ENCODE measurements around the gene DMRTC2.

The DMRTC2 gene

GRCh38 chr19:41890936-41891335 is 46.1 kb downstream of the DMRTC2 start:
- no peak for DNase-seq (ENCODE audit: low read depth in 2 of 2)

DNA sequence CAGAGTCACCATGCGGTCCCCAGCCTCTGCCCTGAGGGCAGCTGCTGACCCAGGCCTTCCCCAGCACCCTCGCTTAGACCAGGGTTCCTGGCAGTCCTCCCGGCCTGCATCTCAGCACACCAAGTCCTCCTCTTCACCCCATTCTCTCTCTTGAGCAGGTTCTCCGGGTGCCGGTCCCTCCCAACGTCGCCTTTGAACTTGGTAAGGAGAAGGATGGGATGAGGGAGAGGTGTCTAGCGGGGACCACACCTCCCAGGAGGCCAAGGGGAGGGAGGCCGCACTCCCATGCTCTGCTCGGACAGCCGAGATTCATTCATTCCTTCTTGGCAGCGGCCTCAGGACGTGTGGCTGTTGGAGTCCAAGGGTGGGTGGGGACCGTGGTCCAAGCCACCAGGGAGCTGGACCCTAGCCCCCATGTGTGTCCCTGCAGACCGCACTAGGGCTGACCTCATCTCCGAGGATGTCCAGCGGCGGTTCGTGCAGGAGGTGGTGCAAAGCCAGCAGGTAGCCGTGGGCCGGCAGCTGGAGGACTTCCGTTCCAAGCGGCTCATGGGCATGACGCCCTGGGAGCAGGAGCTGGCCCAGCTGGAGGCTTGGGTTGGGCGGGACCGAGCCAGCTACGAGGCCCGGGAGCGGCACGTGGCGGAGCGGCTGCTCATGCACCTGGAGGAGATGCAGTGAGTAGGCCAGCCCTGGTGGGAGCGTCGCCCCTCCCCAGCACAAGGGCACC is 47.5 kb downstream of the DMRTC2 start:
- DNase-seq (ENCODE audit: low read depth in 2 of 2) = no peak

DNA sequence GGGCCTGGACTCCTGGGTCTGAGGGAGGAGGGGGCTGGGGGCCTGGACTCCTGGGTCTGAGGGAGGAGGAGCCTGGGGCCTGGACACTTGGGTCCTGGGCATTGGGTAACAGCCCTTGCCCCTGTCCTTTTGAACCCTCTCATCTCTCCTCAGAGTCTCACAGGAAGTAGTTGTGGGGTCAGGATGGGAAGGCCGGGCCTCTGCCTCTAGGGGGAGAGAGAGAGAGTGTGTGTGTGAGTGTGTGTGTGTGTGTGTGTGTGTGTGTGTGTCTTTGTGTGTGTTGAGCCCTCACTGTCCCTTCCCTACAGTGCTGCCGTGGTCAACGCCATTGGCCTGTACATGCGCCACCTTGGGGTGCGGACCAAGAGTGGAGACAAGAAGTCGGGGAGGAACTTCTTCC is 49.1 kb downstream of the DMRTC2 start:
- DNase-seq (ENCODE audit: low read depth in 2 of 2) = no peak

DNA sequence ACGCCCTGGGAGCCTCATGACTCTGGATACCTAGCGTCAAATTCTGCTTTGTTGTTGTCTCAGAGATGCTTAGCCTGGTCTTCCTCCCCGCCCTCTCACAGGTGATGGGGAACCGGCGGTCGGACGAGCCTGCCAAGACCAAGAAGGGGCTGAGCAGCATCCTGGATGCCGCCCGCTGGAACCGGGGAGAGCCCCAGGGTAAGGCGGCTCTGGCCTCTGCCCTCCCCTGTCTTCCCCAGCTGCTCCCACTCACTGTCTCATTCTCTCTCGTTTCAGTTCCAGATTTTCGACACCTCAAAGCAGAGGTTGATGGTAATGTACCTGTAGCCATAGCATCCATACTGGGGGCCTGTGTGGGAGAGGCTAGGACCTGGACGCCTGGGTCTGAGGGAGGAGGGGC is 49.5 kb downstream of the DMRTC2 start:
- no peak for DNase-seq (ENCODE audit: low read depth in 2 of 2)

GRCh38 chr19:41895745-41896580 is 51.1 kb downstream of the DMRTC2 start:
- DNase-seq (ENCODE audit: low read depth in 2 of 2) = no peak

- no peak for DNase-seq (ENCODE audit: low read depth in 2 of 2)
Measured at GRCh38 chr19:41896581-41896942, 51.7 kb downstream of the DMRTC2 start.

- DNase-seq (ENCODE audit: low read depth in 2 of 2) = no peak
Measured at GRCh38 chr19:41897181-41897580, 52.3 kb downstream of the DMRTC2 start.

DNA sequence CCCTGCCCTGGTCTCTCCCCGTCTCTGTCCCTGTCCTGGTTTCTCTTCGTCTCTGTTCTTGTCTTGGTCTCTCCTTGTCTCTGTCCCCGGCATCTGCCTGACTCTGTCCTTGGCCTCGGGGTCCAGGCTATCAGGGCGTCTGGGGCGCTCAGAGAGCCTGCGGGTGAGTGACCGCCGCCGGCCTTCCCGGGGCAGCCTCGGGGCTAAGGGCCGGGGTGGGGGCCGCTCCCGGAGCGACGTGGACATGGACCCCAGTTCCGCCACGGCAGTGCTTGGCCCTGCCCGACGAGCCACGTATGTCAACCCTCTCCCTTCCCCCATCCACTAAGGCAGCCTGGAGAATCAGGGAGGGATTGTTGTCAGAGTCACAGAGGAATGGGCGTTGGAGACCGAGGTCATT is 53.0 kb downstream of the DMRTC2 start:
- DNase-seq (ENCODE audit: low read depth in 2 of 2) = no peak

- no peak for DNase-seq (ENCODE audit: low read depth in 2 of 2)
Measured at GRCh38 chr19:41898235-41898634, 53.4 kb downstream of the DMRTC2 start.
